Parietal lobe (tissue), 2 donors: ENCODE measurements around the gene TENT5A. TPM values are rescaled to one million over a fixed set of nuclear protein-coding genes. Genes with fewer than 3 reads are reported as not detected.

Experiments used
- small RNA-seq: library from RNA; depleted of rRNA; stranded (forward); fragments of <200 nt; gene quantifications from one replicate; pipeline ENCODE3, GENCODE V24; 2014; ENCODE audit warnings: low replicate concordance
- total RNA-seq: library from RNA; depleted of rRNA; stranded (reverse); fragments of >200 nt; gene quantifications from one replicate; pipeline ENCODE4 v1.2.3, GENCODE V29; 2014

TENT5A gene
- total RNA-seq: 2.2 TPM

GRCh38 chr6:81752084-81752920, at the start of gene TENT5A:
Gene TENT5A, minus strand, starts transcription at chr6:81752681. Its CDS starts 540 bp downstream, at chr6:81752141.

Small RNA genes lying within 50 kb of the gene (small RNA-seq; reads per million reads assigned to genes)
- gene AL078599.1 (not detected), gene RF00156 (not detected)
